H1 (cell line): Measurements from ENCODE around the gene TCHP. TPM values are rescaled to one million over a fixed set of nuclear protein-coding genes. Genes with fewer than 3 reads are reported as not detected.

ENCODE experiments used
- CTCF ChIA-PET: fragments of 300-600 bp; sonication (Branson Sonifier 250); formaldehyde crosslinking; loops from one replicate; lab custom pipeline; 2021; ENCODE audit not compliant: partially characterized antibody; lab: Charles Lee
- POLR2A ChIA-PET: fragments of 300-600 bp; sonication (Branson Sonifier 250); formaldehyde crosslinking; loops from one replicate; lab custom pipeline; 2021; ENCODE audit warnings: inconsistent platforms; ENCODE audit not compliant: partially characterized antibody; lab: Charles Lee
- DNase-seq, 2 experiments: peaks; one replicate each; pipeline versions ENCODE4 v3.0.0 to v3.0.0-alpha.2; 2010 to 2022; ENCODE audit warnings: low spot score in 2 of 2, low read depth in 1 of 2, mixed read lengths in 1 of 2
- FAIRE-seq: peaks from 2 replicates; lab custom pipeline; 2011; peaks lifted over from hg19 to GRCh38; lab: Jason Lieb, UNC
- H2AFZ ChIP-seq: 2 replicates; pipeline ENCODE4 v1.8.1; 2012; ENCODE audit warnings: low read length, inconsistent platforms
- H2AK5ac ChIP-seq: 2 replicates; pipeline ENCODE4 v1.6.1; 2013; ENCODE audit warnings: low read depth, low read length
- H2BK120ac ChIP-seq: replicated peaks from 2 replicates; pipeline ENCODE3; 2013; ENCODE audit warnings: low read depth, low read length, inconsistent platforms
- H2BK12ac ChIP-seq: 2 replicates; pipeline ENCODE4 v1.6.1; 2013; ENCODE audit warnings: low read depth, low read length
- H2BK15ac ChIP-seq: 2 replicates; pipeline ENCODE4 v1.6.1; 2013; ENCODE audit warnings: low read length
- H2BK20ac ChIP-seq: 2 replicates; pipeline ENCODE4 v1.6.1; 2013; ENCODE audit warnings: low read length
- H2BK5ac ChIP-seq: 2 replicates; pipeline ENCODE4 v1.6.1; 2013; ENCODE audit warnings: low read depth, low read length
- H3K14ac ChIP-seq: 2 replicates; pipeline ENCODE4 v1.6.1; 2013; ENCODE audit warnings: inconsistent platforms; ENCODE audit not compliant: insufficient read length
- H3K18ac ChIP-seq: 2 replicates; pipeline ENCODE4 v1.6.1; 2013; ENCODE audit warnings: low read length; ENCODE audit errors: extremely low read depth
- H3K23ac ChIP-seq: 2 replicates; pipeline ENCODE4 v1.6.1; 2013; ENCODE audit warnings: inconsistent platforms; ENCODE audit not compliant: insufficient read length
- H3K23me2 ChIP-seq: 2 replicates; pipeline ENCODE4 v1.6.1; 2013; ENCODE audit warnings: low read depth, low read length
- H3K27ac ChIP-seq: 2 replicates; pipeline ENCODE4 v1.6.1; 2011; ENCODE audit warnings: low read depth, low read length, inconsistent platforms
- H3K27me3 ChIP-seq, 4 experiments: replicated peaks in 1 of 4; 1 replicate in 1 of 4; 2 replicates in 3 of 4; pipeline versions ENCODE4 v1.6.1 to v1.8.1; 2011 to 2013; ENCODE audit warnings: low read length in 3 of 4, mild to moderate bottlenecking in 3 of 4, inconsistent platforms in 2 of 4, mixed read lengths in 2 of 4, moderate library complexity in 1 of 4; ENCODE audit not compliant: control insufficient read depth in 3 of 4, insufficient read depth in 3 of 4; ENCODE audit errors: extremely low read depth in 1 of 4
- H3K36me3 ChIP-seq, 4 experiments: 2 replicates each; pipeline versions ENCODE4 v1.6.1 to v1.8.1; 2011 to 2013; ENCODE audit warnings: mild to moderate bottlenecking in 4 of 4, low read length in 3 of 4, moderate library complexity in 2 of 4, control low read depth in 1 of 4, inconsistent platforms in 1 of 4; ENCODE audit not compliant: insufficient read depth in 4 of 4, control insufficient read depth in 2 of 4
- H3K4ac ChIP-seq: replicated peaks from 2 replicates; pipeline ENCODE3; 2013; ENCODE audit warnings: low read length, low read depth, mixed read lengths, inconsistent platforms; ENCODE audit not compliant: insufficient read length
- H3K4me1 ChIP-seq, 4 experiments: replicated peaks in 1 of 4; 1 replicate in 1 of 4; 2 replicates in 3 of 4; pipeline versions ENCODE4 v1.6.1 to v1.8.1; 2011 to 2013; ENCODE audit warnings: low read length in 3 of 4, inconsistent platforms in 2 of 4, mixed read lengths in 1 of 4; ENCODE audit not compliant: insufficient read depth in 4 of 4, control insufficient read depth in 3 of 4
- H3K4me2 ChIP-seq, 2 experiments: 2 replicates each; pipeline versions ENCODE4 v1.6.1 to v1.8.1; 2011 to 2013; ENCODE audit warnings: low read depth in 2 of 2, low read length in 2 of 2, control low read depth in 1 of 2, inconsistent platforms in 1 of 2, mild to moderate bottlenecking in 1 of 2; ENCODE audit not compliant: insufficient read depth in 1 of 2
- H3K4me3 ChIP-seq, 4 experiments: fragments of 200-600, 300-600 bp in 1 of 4; sonication (generic), shearing (Covaris generic), sonication (Bioruptor Twin) in 1 of 4; 2 replicates each; pipeline versions ENCODE4 v1.5.1 to v1.8.1; 2011 to 2016; ENCODE audit warnings: low read length in 4 of 4, low read depth in 3 of 4, control low read depth in 2 of 4, inconsistent platforms in 2 of 4, mild to moderate bottlenecking in 2 of 4, mixed read lengths in 1 of 4, moderate library complexity in 1 of 4; ENCODE audit not compliant: insufficient read depth in 2 of 4; ENCODE audit errors: extremely low read depth in 1 of 4
- H3K56ac ChIP-seq: replicated peaks from 2 replicates; pipeline ENCODE3; 2013; ENCODE audit warnings: low read depth, mild to moderate bottlenecking, mixed read lengths, low read length, inconsistent platforms; ENCODE audit not compliant: insufficient read length
- H3K79me1 ChIP-seq: 2 replicates; pipeline ENCODE4 v1.6.1; 2013; ENCODE audit warnings: low read depth, low read length, control low read depth
- H3K79me2 ChIP-seq, 2 experiments: 2 replicates each; pipeline versions ENCODE4 v1.6.1 to v1.8.1; 2012 to 2013; ENCODE audit warnings: low read length in 2 of 2, mild to moderate bottlenecking in 2 of 2, inconsistent platforms in 1 of 2; ENCODE audit not compliant: insufficient read depth in 2 of 2, control insufficient read depth in 1 of 2
- H3K9ac ChIP-seq, 4 experiments: replicated peaks in 1 of 4; 1 replicate in 1 of 4; 2 replicates in 3 of 4; pipeline versions ENCODE4 v1.6.1 to v1.8.1; 2011 to 2013; ENCODE audit warnings: low read depth in 3 of 4, low read length in 3 of 4, control low read depth in 2 of 4, mild to moderate bottlenecking in 2 of 4, moderate library complexity in 2 of 4, inconsistent platforms in 1 of 4; ENCODE audit errors: extremely low read depth in 1 of 4
- H3K9me3 ChIP-seq, 2 experiments: 2 replicates each; pipeline versions ENCODE4 v1.6.1 to v1.8.1; 2012 to 2013; ENCODE audit warnings: mild to moderate bottlenecking in 2 of 2, moderate library complexity in 2 of 2, control low read depth in 1 of 2, inconsistent platforms in 1 of 2, low read depth in 1 of 2, low read length in 1 of 2, mixed read lengths in 1 of 2; ENCODE audit not compliant: insufficient read depth in 2 of 2
- H4K20me1 ChIP-seq, 2 experiments: replicated peaks in 1 of 2; 2 replicates each; pipeline versions ENCODE3 to v1.8.1; 2011 to 2013; ENCODE audit warnings: inconsistent platforms in 2 of 2, low read length in 2 of 2, mild to moderate bottlenecking in 1 of 2; ENCODE audit not compliant: insufficient read depth in 2 of 2, control insufficient read depth in 1 of 2
- H4K5ac ChIP-seq: 2 replicates; pipeline ENCODE4 v1.6.1; 2013; ENCODE audit warnings: low read length, low read depth, mixed read lengths, inconsistent platforms; ENCODE audit not compliant: insufficient read length
- H4K8ac ChIP-seq: 2 replicates; pipeline ENCODE4 v1.8.0; 2013; ENCODE audit warnings: mild to moderate bottlenecking, moderate library complexity, low read length, inconsistent platforms; ENCODE audit not compliant: insufficient read depth; ENCODE audit errors: extremely low read depth
- H4K91ac ChIP-seq: replicated peaks from 2 replicates; pipeline ENCODE3; 2013; ENCODE audit warnings: low read length, mixed read lengths, inconsistent platforms; ENCODE audit not compliant: insufficient read length
- ATF3 ChIP-seq: IDR thresholded peaks from 2 replicates; pipeline ENCODE4 v1.6.1; 2011; ENCODE audit warnings: low read depth, mild to moderate bottlenecking, low read length; ENCODE audit not compliant: insufficient read depth
- BCL11A ChIP-seq, 2 experiments: IDR thresholded peaks; one replicate each; pipeline ENCODE4 v1.6.1; 2011; ENCODE audit warnings: low read depth in 2 of 2, low read length in 2 of 2, mild to moderate bottlenecking in 2 of 2
- EP300 ChIP-seq, 2 experiments: IDR thresholded peaks; 1 replicate in 1 of 2; 2 replicates in 1 of 2; pipeline ENCODE4 v1.6.1; 2011 to 2012; ENCODE audit warnings: low read depth in 2 of 2, low read length in 2 of 2, mild to moderate bottlenecking in 2 of 2, borderline replicate concordance in 1 of 2, inconsistent platforms in 1 of 2, moderate library complexity in 1 of 2
- EZH2 ChIP-seq: fragments of 200-600 bp; sonication (generic); IDR thresholded peaks from 2 replicates; pipeline ENCODE4 v1.7.1; 2012; ENCODE audit warnings: low read depth, mild to moderate bottlenecking, moderate library complexity, low read length, inconsistent platforms; ENCODE audit not compliant: severe bottlenecking
- JUND ChIP-seq: IDR thresholded peaks from 2 replicates; pipeline ENCODE4 v1.6.1; 2011; ENCODE audit warnings: mild to moderate bottlenecking, improper control_type of control experiment, low read length
- RAD21 ChIP-seq, 2 experiments: IDR thresholded peaks in 1 of 2; conservative IDR thresholded peaks in 1 of 2; 2 replicates each; pipeline ENCODE4 v1.6.1; 2011; ENCODE audit warnings: low read depth in 2 of 2, low read length in 2 of 2, improper control_type of control experiment in 1 of 2, inconsistent platforms in 1 of 2, mild to moderate bottlenecking in 1 of 2, moderate library complexity in 1 of 2
- RFX5 ChIP-seq: IDR thresholded peaks from 2 replicates; pipeline ENCODE4 v1.6.1; 2011; ENCODE audit warnings: low read depth, low read length, improper control_type of control experiment, borderline replicate concordance
- SP2 ChIP-seq: IDR thresholded peaks from 2 replicates; pipeline ENCODE4 v1.6.1; 2012; ENCODE audit warnings: mild to moderate bottlenecking, low read length, inconsistent platforms
- SP4 ChIP-seq: IDR thresholded peaks from 2 replicates; pipeline ENCODE4 v1.6.1; 2012; ENCODE audit warnings: low read length, inconsistent platforms
- TBP ChIP-seq: IDR thresholded peaks from 2 replicates; pipeline ENCODE4 v1.6.1; 2011; ENCODE audit warnings: low read depth, low read length, improper control_type of control experiment
- YY1 ChIP-seq: IDR thresholded peaks from 2 replicates; pipeline ENCODE4 v1.6.1; 2011; ENCODE audit warnings: low read depth, mild to moderate bottlenecking, low read length
- WGBS, 2 experiments: shearing (Covaris generic) in 1 of 2; methylation state at CpG; one replicate each; pipeline versions ENCODE4 v1.1.6 to v1.1.7; 2013 to 2015; ENCODE audit warnings: low lambda C conversion rate in 2 of 2, mixed read lengths in 2 of 2, inconsistent platforms in 1 of 2, low coverage in 1 of 2, missing lambda C conversion rate in 1 of 2; ENCODE audit not compliant: insufficient replicate concordance in 2 of 2, insufficient coverage in 1 of 2, insufficient read length in 1 of 2; ENCODE audit errors: extremely low coverage in 1 of 2, missing lambda C conversion rate in 1 of 2; 5-methylcytosine and 5-hydroxymethylcytosine counted together
- polyA plus RNA-seq, 7 experiments: library from polyadenylated mRNA; depleted of rRNA in 3 of 7; stranded (reverse) in 5 of 7; unstranded in 2 of 7; fragments of >200 nt in 5 of 7; fragments of 200-250 nt in 2 of 7; gene quantifications; 1 replicate in 5 of 7; 2 replicates in 1 of 7; 4 replicates in 1 of 7; pipeline versions ENCODE4 v1.2.1 to v1.2.3, GENCODE V29; 2011 to 2013; ENCODE audit warnings: missing spikeins in 2 of 7, mixed read lengths in 2 of 7
- total RNA-seq: library from RNA; stranded (reverse); fragmentation: NEBNext Ultra II Directional; extraction: Animal tissue kit (Norgen Biotek cat#: 25700); gene quantifications from 2 replicates; pipeline ENCODE4 v1.2.1, GENCODE V29; 2021

TCHP gene
- total and polyA plus RNA-seq, 2 of the 8 experiments (the other 6 are each of a cell fraction or from before 2014, with no cell fraction given) = 2.8 to 4.5 TPM

- H2BK5ac ChIP-seq = no peak overlapping the region
- CTCF ChIA-PET = interaction anchor here (0.6 to 2.5 kb wide), 8 partner anchors 8 to 165 kb away, joined by 3 to 8 read pairs (median 4); no protein-coding TSS in a partner anchor
- peaks cover 5% of the 10 kb centered on the region for H3K23me2 ChIP-seq
- no peak for FAIRE-seq
- H3K36me3 ChIP-seq = no peaks in the 10 kb centered on the region
- no peak overlapping the region for H3K27ac ChIP-seq
- no peak overlapping the region for H3K9ac ChIP-seq
- no peak overlapping the region for H3K23ac ChIP-seq
- H2BK120ac ChIP-seq = no peak overlapping the region
- no peak overlapping the region for H3K14ac ChIP-seq
- no peak overlapping the region for H3K4me3 ChIP-seq
- H3K79me1 ChIP-seq = no peaks in the 10 kb centered on the region
- H3K56ac ChIP-seq = no peak overlapping the region
- H3K4me1 ChIP-seq = peaks cover 6 to 15% (median 9%) of the 10 kb centered on the region in 4 experiments; a peak in 6 of 7 replicates
- H3K4me2 ChIP-seq = no peak overlapping the region
- H3K4ac ChIP-seq = no peak overlapping the region
- POLR2A ChIA-PET = no interaction called here
- H3K79me2 ChIP-seq = no peaks in the 10 kb centered on the region
- peaks cover 0 to 1% of the 10 kb centered on the region in 2 experiments for H4K20me1 ChIP-seq
- no peak overlapping the region for H4K91ac ChIP-seq
- TF ChIP-seq SP4 (no peak), RFX5 (no peak), TBP (no peak), ATF3 (no peak), YY1 (no peak), BCL11A (IDR thresholded peaks at IDR 0.05; ENCODE audit: low read depth in 2 of 2, low read length in 2 of 2) (no peak), JUND (no peak), SP2 (no peak), RAD21 (IDR thresholded peaks at IDR 0.05 in 1 of 2, conservative IDR thresholded peaks at IDR 0.05 in 1 of 2; ENCODE audit: low read depth in 2 of 2, low read length in 2 of 2) (no peak), EP300 (IDR thresholded peaks at IDR 0.05; ENCODE audit: borderline replicate concordance in 1 of 2, low read depth in 2 of 2, low read length in 2 of 2) (no peak), EZH2 (no peak)
- H2BK15ac ChIP-seq = no peak overlapping the region
- no peak overlapping the region for H2BK12ac ChIP-seq
- DNase-seq = no peak
- H3K9me3 ChIP-seq = no peaks in the 10 kb centered on the region
- no peak overlapping the region for H3K18ac ChIP-seq
- H2BK20ac ChIP-seq = no peak overlapping the region
- no peak overlapping the region for H4K8ac ChIP-seq
- no peak overlapping the region for H2AK5ac ChIP-seq
- no peak overlapping the region for H2AFZ ChIP-seq
- H3K27me3 ChIP-seq = no peaks in the 10 kb centered on the region; a peak in 1 of 7 replicates
- no peak overlapping the region for H4K5ac ChIP-seq
- 88% methylated on average over 10 of the region's 10 CpGs; no CpG with 5 or more reads in 1 of the 2 experiments for WGBS, 2 experiments
Observed at GRCh38 chr12:109885616-109886015, 14.5 kb upstream of the TCHP start.
